SJCRH30 (cell line): ENCODE data around the gene PRRG1. TPM values are rescaled to one million over a fixed set of nuclear protein-coding genes. Genes with fewer than 3 reads are reported as not detected.
"Not testable (repeated sequence)": the region's sequence is repeated elsewhere in the genome, so short reads cannot be mapped to it uniquely, and the experiment has no call there.

Experiments used
- DNase-seq, 2 experiments: peaks; one replicate each; pipeline ENCODE4 v3.0.0-alpha.2; 2015 to 2020
- H3K27ac ChIP-seq: fragments of 250-450 bp; sonication (Bioruptor Pico); 2 replicates; pipeline ENCODE4 v1.5.1; 2020; ENCODE audit warnings: mild to moderate bottlenecking, moderate library complexity
- H3K27me3 ChIP-seq: fragments of 250-450 bp; sonication (Bioruptor Pico); 2 replicates; pipeline ENCODE4 v1.5.1; 2020; ENCODE audit warnings: mild to moderate bottlenecking, moderate library complexity
- H3K36me3 ChIP-seq: fragments of 250-450 bp; sonication (Bioruptor Pico); 2 replicates; pipeline ENCODE4 v1.5.1; 2020; ENCODE audit warnings: mild to moderate bottlenecking, moderate library complexity
- H3K4me1 ChIP-seq: fragments of 250-450 bp; sonication (Bioruptor Pico); 2 replicates; pipeline ENCODE4 v1.5.1; 2020; ENCODE audit warnings: mild to moderate bottlenecking, moderate library complexity
- H3K4me3 ChIP-seq: fragments of 250-450 bp; sonication (Bioruptor Pico); 2 replicates; pipeline ENCODE4 v1.5.1; 2020; ENCODE audit warnings: mild to moderate bottlenecking, moderate library complexity
- H3K9me3 ChIP-seq: fragments of 250-450 bp; sonication (Bioruptor Pico); replicated peaks from 2 replicates; pipeline ENCODE4 v1.5.1; 2020; ENCODE audit warnings: mild to moderate bottlenecking, moderate library complexity
- total RNA-seq: library from RNA; depleted of rRNA; stranded (reverse); fragments of >200 nt; shearing (Covaris generic); gene quantifications from 2 replicates; pipeline ENCODE4 v1.2.3, GENCODE V29; 2014; rRNA removed

Gene PRRG1
- total RNA-seq = 9.8 and 10.9 TPM in 2 replicates

DNA sequence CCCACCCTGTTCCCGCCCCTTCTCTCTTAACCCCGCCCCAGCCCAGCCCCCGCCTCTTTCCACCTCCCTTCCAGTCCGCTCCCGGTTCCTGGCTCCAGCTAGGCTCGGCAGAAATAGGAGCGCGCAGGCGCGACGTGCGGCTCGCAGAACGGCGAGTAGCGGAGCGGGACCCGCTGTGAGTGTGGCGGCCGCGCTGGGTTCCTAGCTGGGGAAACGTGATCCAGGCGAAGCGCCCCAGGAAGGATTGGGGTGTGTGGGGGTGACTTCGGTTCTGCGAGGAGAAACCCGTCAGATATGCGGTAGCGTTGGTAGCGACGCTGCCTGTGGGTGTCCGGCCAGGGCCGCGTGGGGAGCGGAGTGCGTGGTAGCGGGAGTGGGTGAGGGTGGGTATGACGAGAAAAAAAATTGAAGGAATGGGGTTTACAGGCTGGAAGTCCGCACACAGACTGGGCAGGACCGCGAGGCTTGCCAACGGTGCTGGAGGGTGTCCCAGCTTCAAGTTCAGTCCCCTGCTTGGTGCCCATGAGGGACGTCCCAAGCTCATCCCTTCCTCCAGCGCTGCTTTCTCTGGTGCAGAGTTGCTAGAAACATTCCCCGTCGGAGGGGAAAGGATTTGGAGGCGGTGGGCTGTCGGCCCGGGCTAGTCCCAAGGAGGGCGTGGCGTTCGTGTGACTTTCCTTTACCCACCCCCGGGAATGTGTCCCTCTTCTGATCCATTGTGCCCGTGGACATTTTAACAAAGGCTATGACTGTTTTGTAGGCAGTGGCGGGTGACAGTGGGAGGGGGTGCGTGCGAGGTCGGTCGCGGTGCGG lies at the start of gene PRRG1:
TSS of gene PRRG1 (plus strand) at position 144 of the 813 bp plus-strand sequence. CDS start 56,886 bp downstream, outside the sequence.
- Histone ChIP-seq H3K27ac (peak within 1 kb of the TSS; percentile 76), H3K27me3 (no peaks in the 10 kb centered on the region), H3K4me3 (peak within 1 kb of the TSS; percentile 80), H3K9me3 (no peaks in the 10 kb centered on the region), H3K36me3 (no peaks in the 10 kb centered on the region), H3K4me1 (no peaks in the 10 kb centered on the region)
- peak; percentile 77 to 79 for DNase-seq

DNA sequence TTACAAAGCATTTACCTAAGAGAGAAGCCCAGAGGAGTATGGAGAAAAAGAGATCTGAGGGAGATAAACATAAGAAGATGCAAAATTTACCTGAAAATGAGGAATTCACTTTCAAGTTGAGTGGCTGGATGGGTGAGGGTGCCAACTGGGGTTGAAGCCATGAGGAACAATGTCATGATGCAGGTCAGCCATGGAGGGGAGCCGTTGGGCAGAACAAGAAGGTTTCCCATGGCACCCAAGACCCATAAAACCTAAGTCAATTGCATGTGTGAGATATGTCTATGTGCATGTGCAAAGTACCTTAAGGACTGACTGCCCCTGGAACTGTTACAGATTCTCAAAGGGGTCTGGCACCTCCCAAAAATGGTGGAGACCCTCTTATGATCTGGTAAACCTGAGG lies 46.6 kb upstream of the PRRG1 start:
- peak; percentile 2 to 8 for DNase-seq
- H3K36me3 ChIP-seq = no peaks in the 10 kb centered on the region
- no peaks in the 10 kb centered on the region for H3K27me3 ChIP-seq
- no peaks in the 10 kb centered on the region for H3K9me3 ChIP-seq
- H3K27ac ChIP-seq = no peak overlapping the region
- H3K4me3 ChIP-seq = no peak overlapping the region
- no peaks in the 10 kb centered on the region for H3K4me1 ChIP-seq

DNA sequence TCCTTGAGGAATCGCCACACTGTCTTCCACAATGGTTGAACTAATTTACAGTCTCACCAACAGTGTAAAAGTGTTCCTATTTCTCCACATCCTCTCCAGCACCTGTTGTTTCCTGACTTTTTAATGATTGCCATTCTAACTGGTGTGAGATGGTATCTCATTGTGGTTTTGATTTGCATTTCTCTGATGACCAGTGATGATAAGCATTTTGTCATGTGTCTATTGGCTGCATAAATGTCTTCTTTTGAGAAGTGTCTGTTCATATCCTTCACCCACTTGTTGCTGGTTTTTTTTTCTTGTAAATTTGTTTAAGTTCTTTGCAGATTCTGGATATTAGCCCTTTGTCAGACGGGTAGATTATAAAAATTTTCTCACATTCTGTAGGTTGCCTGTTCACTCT lies 43.9 kb upstream of the PRRG1 start:
- not testable (repeated sequence) for H3K4me3 ChIP-seq, H3K27me3 ChIP-seq, H3K27ac ChIP-seq, H3K36me3 ChIP-seq, H3K9me3 ChIP-seq, H3K4me1 ChIP-seq, DNase-seq

DNA sequence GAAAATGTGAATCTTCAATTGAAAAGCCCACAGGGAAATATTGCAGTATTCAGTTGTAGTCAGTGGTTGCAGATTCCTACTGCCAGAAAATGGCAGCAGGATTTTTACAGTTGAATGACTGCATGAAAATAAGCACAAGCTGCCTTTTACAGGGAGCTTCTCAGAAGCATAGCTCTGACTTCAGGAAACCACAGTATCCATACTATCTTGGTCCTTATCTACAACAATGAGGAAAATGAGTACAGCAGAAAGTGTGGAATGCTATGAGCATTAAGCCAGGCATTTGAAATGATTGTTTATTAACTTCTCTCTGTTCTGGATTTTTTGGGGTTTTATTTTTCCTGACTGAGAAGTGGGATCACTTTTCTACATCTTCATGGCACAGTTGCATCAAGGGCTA lies 34.6 kb upstream of the PRRG1 start:
- H3K36me3 ChIP-seq = no peaks in the 10 kb centered on the region
- H3K27ac ChIP-seq = no peak overlapping the region
- no peaks in the 10 kb centered on the region for H3K4me1 ChIP-seq
- no peak overlapping the region for H3K4me3 ChIP-seq
- no peaks in the 10 kb centered on the region for H3K27me3 ChIP-seq
- DNase-seq = no peak
- no peaks in the 10 kb centered on the region for H3K9me3 ChIP-seq

DNA sequence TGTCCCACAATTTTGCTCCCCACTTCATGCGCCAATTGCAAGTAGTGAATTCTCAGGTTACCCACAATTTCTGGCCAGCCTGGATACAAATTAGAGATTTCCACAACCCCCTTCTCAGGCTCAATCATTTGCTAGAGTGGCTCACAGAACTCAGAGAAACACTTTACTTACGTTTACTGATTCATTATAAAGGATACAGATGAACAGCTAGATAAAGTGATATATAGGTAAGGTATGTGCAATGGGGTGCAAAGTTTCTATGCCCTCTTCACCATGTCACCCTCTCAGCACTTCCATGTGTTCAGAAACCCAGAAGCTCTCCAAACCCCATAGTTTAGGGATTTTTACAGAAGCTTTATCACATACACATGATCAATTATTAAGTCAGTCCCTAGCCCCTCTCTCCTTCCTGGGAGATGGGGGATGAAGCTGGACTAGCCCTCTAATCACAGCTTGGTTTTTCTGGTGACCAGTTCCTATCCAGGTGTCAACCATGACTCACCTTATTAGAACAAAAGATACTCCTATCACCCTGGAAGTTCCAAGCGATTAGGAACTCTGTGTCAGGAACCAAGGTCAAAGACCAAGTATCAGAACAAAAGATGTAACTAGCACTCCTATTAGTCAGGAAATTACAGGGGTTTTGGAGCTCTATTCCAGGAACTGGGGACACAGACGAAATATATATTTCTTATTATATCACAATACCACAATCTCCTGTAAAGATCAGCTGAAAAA lies 33.5 kb upstream of the PRRG1 start:
- DNase-seq = no peak
- Histone ChIP-seq H3K27ac (no peak overlapping the region), H3K36me3 (no peaks in the 10 kb centered on the region), H3K9me3 (no peaks in the 10 kb centered on the region), H3K27me3 (no peaks in the 10 kb centered on the region), H3K4me1 (no peaks in the 10 kb centered on the region), H3K4me3 (no peak overlapping the region)

DNA sequence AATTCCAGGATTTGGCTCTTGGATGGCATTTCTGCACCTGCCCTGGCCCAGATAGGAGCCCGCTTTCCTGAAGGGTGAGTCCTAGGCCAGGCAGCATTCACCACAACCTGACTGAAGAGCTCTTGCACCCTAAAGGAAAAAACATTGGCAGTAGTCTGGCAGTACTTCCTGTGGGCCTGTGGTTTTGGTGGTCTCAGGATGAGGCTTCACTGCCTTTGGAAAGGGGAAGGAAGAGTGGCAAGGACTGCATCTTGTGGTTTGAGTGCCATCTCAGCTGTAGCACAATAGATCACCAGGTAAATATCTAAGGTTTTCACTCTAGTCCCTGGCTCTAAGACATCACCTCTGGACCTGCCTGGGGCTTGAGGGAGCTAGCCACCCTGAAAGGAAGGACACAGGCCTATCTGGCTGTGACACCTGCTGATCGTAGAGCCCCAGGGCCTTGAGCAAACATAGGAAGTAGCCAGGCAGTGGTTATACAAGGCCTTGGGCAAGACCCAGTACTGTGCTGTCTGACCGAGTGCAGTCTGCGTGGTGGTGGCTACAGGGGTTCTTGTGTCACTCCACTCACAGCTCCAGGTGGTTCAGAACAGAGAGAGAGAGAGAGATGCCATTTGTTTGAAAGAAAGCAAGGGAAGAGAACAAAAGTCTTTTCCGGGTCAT lies 28.5 kb upstream of the PRRG1 start:
- Histone ChIP-seq H3K27ac (no peak overlapping the region), H3K4me1 (no peaks in the 10 kb centered on the region), H3K4me3 (no peak overlapping the region), H3K27me3 (no peaks in the 10 kb centered on the region), H3K36me3 (no peaks in the 10 kb centered on the region), H3K9me3 (no peaks in the 10 kb centered on the region)
- no peak for DNase-seq

DNA sequence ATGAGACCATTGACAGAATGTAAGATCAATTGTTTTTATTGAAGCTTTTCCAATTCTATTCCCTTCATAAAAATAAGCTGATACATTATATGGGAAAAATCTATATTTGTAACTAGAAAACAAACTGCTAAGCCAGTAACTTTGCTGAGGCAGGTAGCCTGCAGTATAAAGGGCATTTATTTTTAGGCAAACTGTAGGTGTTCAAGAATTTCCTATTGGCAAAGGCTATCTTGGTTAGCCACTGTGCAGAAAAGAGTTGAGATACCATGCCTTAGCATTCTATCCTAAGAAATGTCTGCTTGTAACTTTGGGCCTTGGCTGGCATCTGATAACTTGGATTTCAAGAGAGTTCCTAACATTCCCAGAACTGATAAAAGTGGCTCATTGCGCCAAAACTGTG lies 18.5 kb upstream of the PRRG1 start:
- no peak overlapping the region for H3K4me3 ChIP-seq
- no peaks in the 10 kb centered on the region for H3K36me3 ChIP-seq
- no peak for DNase-seq
- H3K4me1 ChIP-seq = no peaks in the 10 kb centered on the region
- no peaks in the 10 kb centered on the region for H3K27me3 ChIP-seq
- no peaks in the 10 kb centered on the region for H3K9me3 ChIP-seq
- no peak overlapping the region for H3K27ac ChIP-seq

DNA sequence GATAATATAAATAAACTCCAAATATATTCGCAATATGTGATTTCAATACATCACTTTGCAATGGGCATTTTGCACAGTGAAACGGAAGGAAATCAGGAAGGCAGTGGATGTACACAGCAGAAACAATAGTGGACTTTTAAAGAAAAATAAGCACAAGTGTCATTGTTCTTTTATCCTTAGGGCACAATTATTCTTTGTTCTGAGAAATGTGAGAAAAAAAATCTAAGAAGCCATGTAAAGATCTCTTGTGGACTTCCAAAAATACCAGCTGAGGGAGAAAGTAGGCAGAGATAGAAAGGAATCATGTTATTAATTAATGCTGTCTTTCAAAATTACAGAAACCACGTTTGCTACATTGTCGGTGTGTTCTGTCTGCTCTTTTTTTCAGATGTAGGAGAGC lies 17.6 kb upstream of the PRRG1 start:
- no peaks in the 10 kb centered on the region for H3K4me1 ChIP-seq
- H3K27me3 ChIP-seq = no peaks in the 10 kb centered on the region
- H3K27ac ChIP-seq = no peak overlapping the region
- H3K9me3 ChIP-seq = no peaks in the 10 kb centered on the region
- H3K36me3 ChIP-seq = no peaks in the 10 kb centered on the region
- no peak overlapping the region for H3K4me3 ChIP-seq
- DNase-seq = no peak

DNA sequence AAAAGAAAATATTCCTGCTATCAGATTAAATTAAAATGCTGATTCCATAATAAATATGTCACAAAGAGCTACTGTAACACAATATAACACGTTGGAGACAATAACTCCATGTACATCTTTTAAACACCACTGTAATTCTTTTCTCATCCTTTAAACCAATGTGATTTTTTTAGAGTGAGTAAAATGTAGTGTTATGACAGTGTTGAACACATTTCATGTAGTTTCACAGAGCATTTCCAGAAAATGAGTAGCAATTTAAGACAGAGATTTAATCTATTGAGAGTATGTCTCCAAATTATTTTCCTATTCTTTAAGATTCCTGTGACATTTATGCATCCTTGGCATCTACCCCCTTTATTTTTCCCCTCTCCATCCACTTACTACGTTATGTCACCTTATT lies 17.1 kb upstream of the PRRG1 start:
- Histone ChIP-seq H3K27me3 (no peaks in the 10 kb centered on the region), H3K9me3 (no peaks in the 10 kb centered on the region), H3K36me3 (no peaks in the 10 kb centered on the region), H3K4me3 (no peak overlapping the region), H3K27ac (no peak overlapping the region), H3K4me1 (no peaks in the 10 kb centered on the region)
- DNase-seq = no peak

DNA sequence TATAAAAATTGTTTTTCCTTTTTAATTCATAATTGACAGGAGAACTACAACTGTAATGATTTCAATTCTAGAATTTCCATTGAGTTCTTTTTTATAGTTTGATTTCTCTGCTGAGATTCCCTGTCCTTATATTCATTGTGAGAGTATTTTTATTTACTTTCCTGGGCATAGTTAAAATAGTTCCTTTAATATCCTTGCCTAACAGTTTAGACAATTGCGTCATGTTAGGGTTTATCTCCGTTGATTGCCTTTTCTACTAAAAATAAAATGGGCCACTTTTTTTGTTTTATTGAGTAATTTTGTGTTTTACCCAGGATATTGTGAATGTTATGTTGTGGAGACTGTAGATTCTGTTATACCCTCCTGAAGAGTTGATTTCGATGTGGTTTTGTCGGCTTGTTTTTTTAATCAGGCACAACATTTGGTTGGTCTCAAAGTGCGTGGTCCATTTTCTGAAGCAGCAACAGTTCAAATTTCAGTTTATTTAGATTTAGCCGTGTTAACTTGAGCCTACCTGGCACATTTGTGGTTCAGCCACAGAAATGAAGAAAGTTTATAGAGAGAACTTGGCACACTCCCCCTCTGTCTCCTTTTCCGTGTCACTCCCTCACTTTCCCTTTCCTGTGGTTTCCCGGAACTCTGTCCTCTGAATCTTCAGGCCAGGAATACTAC lies 16.0 kb upstream of the PRRG1 start:
- Histone ChIP-seq H3K27me3 (no peaks in the 10 kb centered on the region), H3K9me3 (no peaks in the 10 kb centered on the region), H3K27ac (no peak overlapping the region), H3K36me3 (no peaks in the 10 kb centered on the region), H3K4me1 (no peaks in the 10 kb centered on the region), H3K4me3 (peak overlapping the region; percentile 44)
- DNase-seq = peak in 1 of 2 experiments; percentile 8

DNA sequence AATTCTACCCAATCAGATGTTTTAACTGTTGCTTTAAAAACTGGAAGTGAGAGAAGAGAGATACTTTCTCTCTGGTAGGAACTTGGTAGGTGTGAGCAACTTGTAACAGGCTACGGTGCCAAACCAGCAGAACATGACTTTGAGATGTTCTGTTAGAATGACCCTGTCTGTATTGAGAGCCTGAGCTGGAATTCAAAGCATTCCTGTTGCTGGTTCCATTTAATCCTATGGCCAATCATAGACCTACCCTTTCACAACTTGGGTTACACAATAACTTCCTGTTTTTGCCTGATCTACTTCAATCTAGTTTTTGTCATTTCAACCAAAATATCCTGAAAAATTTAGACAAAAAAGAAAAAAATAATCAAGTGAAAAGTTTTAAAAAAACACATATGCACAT lies 1.7 kb upstream of the PRRG1 start:
- no peaks in the 10 kb centered on the region for H3K9me3 ChIP-seq
- no peak overlapping the region for H3K4me3 ChIP-seq
- no peak overlapping the region for H3K27ac ChIP-seq
- DNase-seq = peak in 1 of 2 experiments; percentile 2
- H3K4me1 ChIP-seq = no peaks in the 10 kb centered on the region
- no peaks in the 10 kb centered on the region for H3K36me3 ChIP-seq
- H3K27me3 ChIP-seq = no peaks in the 10 kb centered on the region

DNA sequence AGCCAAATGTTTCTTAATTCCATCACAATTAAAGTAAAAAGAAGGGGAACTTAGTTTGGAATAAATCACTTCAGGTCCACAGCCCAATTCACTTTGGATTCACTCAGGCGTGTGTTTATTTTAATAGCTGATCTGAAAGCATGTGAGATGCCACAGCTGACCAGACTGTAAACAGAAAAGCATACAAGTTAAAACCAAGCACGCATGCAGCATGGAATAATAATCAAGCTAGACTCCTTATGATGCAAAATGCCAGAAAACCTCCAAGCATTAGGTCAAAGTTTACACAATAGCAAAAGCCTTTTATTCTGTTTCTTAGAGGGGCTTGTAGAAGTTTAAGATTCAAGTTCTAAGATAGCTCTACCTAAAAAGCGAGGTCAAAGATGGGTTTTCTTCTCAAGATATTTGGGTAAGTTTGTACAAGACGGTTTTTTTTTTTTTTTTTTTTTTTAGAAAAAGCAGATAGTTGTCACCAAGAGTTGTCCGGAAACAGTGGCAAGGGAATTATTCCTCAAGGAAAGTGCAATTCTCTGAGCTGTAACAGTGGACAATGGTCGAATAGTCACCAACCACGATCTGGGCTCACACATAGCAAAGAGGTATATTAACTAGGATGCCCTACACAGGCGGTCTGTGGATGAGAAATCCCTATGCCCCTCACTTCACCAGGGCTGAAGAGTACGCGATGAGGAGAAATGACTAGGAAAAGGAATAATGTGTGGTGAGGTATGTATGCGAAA lies 763 bp upstream of the PRRG1 start:
- H3K9me3 ChIP-seq = no peaks in the 10 kb centered on the region
- peak in 1 of 2 experiments; percentile 3 for DNase-seq
- no peaks in the 10 kb centered on the region for H3K36me3 ChIP-seq
- no peaks in the 10 kb centered on the region for H3K4me1 ChIP-seq
- peak overlapping the region; percentile 45; the same call in 1 of the 2 replicates for H3K27ac ChIP-seq
- peak overlapping the region; percentile 80 for H3K4me3 ChIP-seq
- H3K27me3 ChIP-seq = no peaks in the 10 kb centered on the region

DNA sequence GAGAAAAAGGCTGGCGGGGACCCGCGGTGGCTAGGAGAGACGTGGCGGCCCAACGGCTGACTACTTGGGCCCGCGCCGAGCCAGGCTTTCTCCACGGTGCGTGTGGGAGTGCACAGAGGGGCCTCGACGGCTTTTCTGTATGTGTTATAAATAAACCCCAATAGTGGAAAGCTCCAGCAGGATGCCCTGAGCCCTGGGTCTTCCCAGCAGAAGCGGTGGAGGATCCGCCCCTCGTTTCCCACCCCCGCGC lies 268 bp upstream of the PRRG1 start:
- Histone ChIP-seq H3K27me3 (no peaks in the 10 kb centered on the region), H3K4me1 (no peaks in the 10 kb centered on the region), H3K27ac (peak overlapping the region; percentile 45; the same call in 1 of the 2 replicates), H3K9me3 (no peaks in the 10 kb centered on the region), H3K4me3 (peak overlapping the region; percentile 80), H3K36me3 (no peaks in the 10 kb centered on the region)
- DNase-seq = no peak

DNA sequence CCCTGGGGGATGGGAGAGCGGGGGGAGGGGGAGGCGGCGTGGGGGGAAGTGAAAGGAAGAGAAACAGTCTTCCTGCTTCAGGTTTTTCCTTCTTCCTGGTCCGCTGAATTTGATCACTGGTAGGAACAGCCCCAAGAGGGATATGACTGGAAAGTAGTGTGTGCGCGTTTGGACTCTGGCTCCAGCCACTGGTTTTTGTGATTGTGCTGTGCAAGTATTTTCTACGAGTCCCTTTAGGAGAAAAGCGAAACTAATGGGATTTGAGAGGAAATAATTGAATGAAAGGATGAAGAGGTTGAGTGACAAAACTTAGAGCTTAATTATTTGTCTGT lies 836 bp downstream of the PRRG1 start:
- no peaks in the 10 kb centered on the region for H3K4me1 ChIP-seq
- H3K4me3 ChIP-seq = peak overlapping the region; percentile 80
- H3K27me3 ChIP-seq = no peaks in the 10 kb centered on the region
- no peaks in the 10 kb centered on the region for H3K36me3 ChIP-seq
- peak in 1 of 2 experiments; percentile 33 for DNase-seq
- H3K9me3 ChIP-seq = no peaks in the 10 kb centered on the region
- H3K27ac ChIP-seq = no peak overlapping the region
